Neural progenitor cell (in vitro differentiated cells): ENCODE results near the gene CMTM1. TPM values are rescaled to one million over a fixed set of nuclear protein-coding genes. Genes with fewer than 3 reads are reported as not detected.

ENCODE experiments used
- DNase-seq: peaks from one replicate; pipeline ENCODE4 v3.0.0-alpha.2; 2016; ENCODE audit warnings: low spot score
- H2AFZ ChIP-seq: fragments of 200-600 bp; sonication (generic); replicated peaks from 2 replicates; pipeline ENCODE4 v1.6.1; 2016; ENCODE audit warnings: antibody characterized with exemption
- H3F3A ChIP-seq: fragments of 200-600 bp; sonication (generic); 2 replicates; pipeline ENCODE4 v1.6.1; 2016; ENCODE audit warnings: antibody characterized with exemption, low read depth
- H3K27ac ChIP-seq: fragments of 200-600 bp; sonication (generic); 2 replicates; pipeline ENCODE4 v1.5.1; 2016; ENCODE audit warnings: mild to moderate bottlenecking
- H3K27me3 ChIP-seq: fragments of 200-600 bp; sonication (generic); 2 replicates; pipeline ENCODE4 v1.6.1; 2016; ENCODE audit warnings: mild to moderate bottlenecking, moderate library complexity
- H3K36me3 ChIP-seq: fragments of 200-600 bp; sonication (generic); 2 replicates; pipeline ENCODE4 v1.5.1; 2016
- H3K4me1 ChIP-seq: fragments of 200-600 bp; sonication (generic); 2 replicates; pipeline ENCODE4 v1.6.1; 2016; ENCODE audit warnings: mixed run types
- H3K4me2 ChIP-seq: fragments of 200-600 bp; sonication (generic); 2 replicates; pipeline ENCODE4 v1.6.1; 2016
- H3K4me3 ChIP-seq: fragments of 200-600 bp; sonication (generic); 2 replicates; pipeline ENCODE4 v1.5.1; 2016
- H3K79me2 ChIP-seq: fragments of 200-600 bp; sonication (generic); 2 replicates; pipeline ENCODE4 v1.6.1; 2016; ENCODE audit warnings: low read depth
- H3K9ac ChIP-seq: fragments of 200-600 bp; sonication (generic); 2 replicates; pipeline ENCODE4 v1.6.1; 2016
- H3K9me3 ChIP-seq: fragments of 200-600 bp; sonication (generic); 2 replicates; pipeline ENCODE4 v1.5.1; 2016; ENCODE audit warnings: low read depth
- H4K20me1 ChIP-seq: fragments of 200-600 bp; sonication (generic); 2 replicates; pipeline ENCODE4 v1.6.1; 2016; ENCODE audit warnings: low read depth
- H3K27ac Mint-ChIP-seq: 3 replicates; pipeline ENCODE4 v1.8.0; 2021; ENCODE audit warnings: mixed read lengths
- H3K27me3 Mint-ChIP-seq: 2 replicates; pipeline ENCODE4 v1.8.0; 2022; ENCODE audit warnings: low read depth, mild to moderate bottlenecking, inconsistent platforms, moderate library complexity, mixed read lengths; ENCODE audit not compliant: insufficient read depth
- H3K36me3 Mint-ChIP-seq: 3 replicates; pipeline ENCODE4 v1.8.0; 2021; ENCODE audit warnings: mixed read lengths
- H3K4me1 Mint-ChIP-seq: 3 replicates; pipeline ENCODE4 v1.8.0; 2021; ENCODE audit warnings: mixed read lengths
- H3K4me3 Mint-ChIP-seq: 3 replicates; pipeline ENCODE4 v1.8.0; 2021; ENCODE audit warnings: mild to moderate bottlenecking, moderate library complexity, mixed read lengths
- H3K9me3 Mint-ChIP-seq: 3 replicates; pipeline ENCODE4 v1.8.0; 2020; ENCODE audit warnings: mixed read lengths
- EZH2 ChIP-seq: fragments of 200-600 bp; sonication (generic); IDR thresholded peaks from 2 replicates; pipeline ENCODE4 v1.6.1; 2017; ENCODE audit warnings: antibody characterized with exemption, mild to moderate bottlenecking, moderate library complexity
- EZH2phosphoT487 ChIP-seq: fragments of 200-600 bp; sonication (generic); IDR thresholded peaks from 2 replicates; pipeline ENCODE4 v1.6.1; 2017; ENCODE audit warnings: antibody characterized with exemption
- total RNA-seq: library from RNA; depleted of rRNA; stranded (reverse); fragments of >200 nt; gene quantifications from 2 replicates; pipeline ENCODE4 v1.2.3, GENCODE V29; 2015; ENCODE audit warnings: low replicate concordance
- TF ChIP-seq, protein P1 (sequence below): fragments of 200-600 bp; sonication (generic); IDR thresholded peaks from 2 replicates; pipeline ENCODE4 v1.5.1; 2017; ENCODE audit warnings: antibody characterized with exemption, mild to moderate bottlenecking

The CMTM1 gene
- total RNA-seq, 1 donor from 2014 or later, result not detected

DNA sequence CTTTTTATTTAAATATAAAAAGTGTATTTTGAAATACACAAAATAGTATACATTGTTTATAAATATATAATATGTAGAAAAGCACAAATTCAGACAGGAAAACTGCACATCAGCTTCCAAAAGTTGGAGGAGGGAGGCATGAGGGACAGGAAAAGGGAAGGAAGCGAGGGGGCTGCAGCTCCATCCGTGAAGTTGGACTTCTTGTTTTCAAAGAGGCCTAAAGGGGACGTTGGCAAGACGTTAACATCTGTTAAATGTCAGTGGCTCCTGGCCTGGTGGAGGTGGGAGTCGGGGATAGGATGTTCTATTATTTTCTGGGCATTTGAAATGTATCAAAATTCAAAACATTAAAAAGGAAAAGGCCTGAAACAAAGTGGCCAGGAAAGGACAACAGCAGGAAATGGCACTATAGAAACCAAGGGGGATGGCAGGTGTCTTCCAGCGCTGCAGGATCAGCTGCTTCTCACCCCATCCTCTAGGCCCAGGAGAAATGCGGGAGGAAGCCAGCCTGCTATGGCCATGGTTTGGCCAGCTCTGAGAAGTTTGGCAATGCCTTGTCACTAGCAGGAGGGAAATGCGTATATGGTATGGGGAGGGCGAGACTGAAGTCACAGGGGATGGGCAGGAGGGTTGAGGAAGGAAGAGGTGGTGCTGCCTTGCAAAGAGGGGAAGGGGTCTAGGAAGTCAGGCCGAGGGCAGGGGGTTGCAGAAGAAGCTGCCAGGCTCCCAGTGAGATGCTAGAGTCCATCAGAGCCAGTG is 19.4 kb downstream of the CMTM1 start:
- no peaks in the 10 kb centered on the region for H3K36me3 ChIP-seq
- no peak for TF ChIP-seq EZH2phosphoT487
- TF ChIP-seq, protein P1, sequence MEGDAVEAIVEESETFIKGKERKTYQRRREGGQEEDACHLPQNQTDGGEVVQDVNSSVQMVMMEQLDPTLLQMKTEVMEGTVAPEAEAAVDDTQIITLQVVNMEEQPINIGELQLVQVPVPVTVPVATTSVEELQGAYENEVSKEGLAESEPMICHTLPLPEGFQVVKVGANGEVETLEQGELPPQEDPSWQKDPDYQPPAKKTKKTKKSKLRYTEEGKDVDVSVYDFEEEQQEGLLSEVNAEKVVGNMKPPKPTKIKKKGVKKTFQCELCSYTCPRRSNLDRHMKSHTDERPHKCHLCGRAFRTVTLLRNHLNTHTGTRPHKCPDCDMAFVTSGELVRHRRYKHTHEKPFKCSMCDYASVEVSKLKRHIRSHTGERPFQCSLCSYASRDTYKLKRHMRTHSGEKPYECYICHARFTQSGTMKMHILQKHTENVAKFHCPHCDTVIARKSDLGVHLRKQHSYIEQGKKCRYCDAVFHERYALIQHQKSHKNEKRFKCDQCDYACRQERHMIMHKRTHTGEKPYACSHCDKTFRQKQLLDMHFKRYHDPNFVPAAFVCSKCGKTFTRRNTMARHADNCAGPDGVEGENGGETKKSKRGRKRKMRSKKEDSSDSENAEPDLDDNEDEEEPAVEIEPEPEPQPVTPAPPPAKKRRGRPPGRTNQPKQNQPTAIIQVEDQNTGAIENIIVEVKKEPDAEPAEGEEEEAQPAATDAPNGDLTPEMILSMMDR, result no peak
- no peak for TF ChIP-seq EZH2
- no peak overlapping the region for H3K27ac ChIP-seq
- H3K9ac ChIP-seq, result no peak overlapping the region
- H3K4me1 Mint-ChIP-seq, result peaks cover 26% of the 10 kb centered on the region
- H3K27me3 ChIP-seq, result no peaks in the 10 kb centered on the region
- no peak overlapping the region for H3K4me3 ChIP-seq
- H3K27me3 Mint-ChIP-seq, result peaks cover 2% of the 10 kb centered on the region
- H3F3A ChIP-seq, result no peaks in the 10 kb centered on the region
- H4K20me1 ChIP-seq, result no peaks in the 10 kb centered on the region
- DNase-seq, result no peak
- no peak overlapping the region for H2AFZ ChIP-seq
- H3K4me2 ChIP-seq, result no peak overlapping the region
- peak overlapping the region; percentile 25 for H3K4me3 Mint-ChIP-seq
- no peak overlapping the region for H3K27ac Mint-ChIP-seq
- H3K9me3 Mint-ChIP-seq, result peaks cover 2% of the 10 kb centered on the region
- no peaks in the 10 kb centered on the region for H3K9me3 ChIP-seq
- no peaks in the 10 kb centered on the region for H3K79me2 ChIP-seq
- peaks cover 9% of the 10 kb centered on the region for H3K4me1 ChIP-seq
- peaks cover 1% of the 10 kb centered on the region for H3K36me3 Mint-ChIP-seq

GRCh38 chr16:66587881-66588600 is 21.8 kb downstream of the CMTM1 start:
- H3K4me2 ChIP-seq, result no peak overlapping the region
- H3K27me3 ChIP-seq, result no peaks in the 10 kb centered on the region
- H3K27ac ChIP-seq, result no peak overlapping the region
- H3K9ac ChIP-seq, result no peak overlapping the region
- Mint-ChIP-seq H3K4me1 (peaks cover 11% of the 10 kb centered on the region), H3K4me3 (no peak overlapping the region), H3K9me3 (no peaks in the 10 kb centered on the region), H3K27me3 (peaks cover 2% of the 10 kb centered on the region), H3K27ac (no peak overlapping the region), H3K36me3 (no peaks in the 10 kb centered on the region)
- H3F3A ChIP-seq, result no peaks in the 10 kb centered on the region
- H4K20me1 ChIP-seq, result no peaks in the 10 kb centered on the region
- TF ChIP-seq, protein P1, result no peak
- no peak for TF ChIP-seq EZH2
- TF ChIP-seq EZH2phosphoT487, result no peak
- no peaks in the 10 kb centered on the region for H3K36me3 ChIP-seq
- H3K9me3 ChIP-seq, result no peaks in the 10 kb centered on the region
- no peak for DNase-seq
- no peak overlapping the region for H3K4me3 ChIP-seq
- H3K4me1 ChIP-seq, result no peaks in the 10 kb centered on the region
- no peak overlapping the region for H2AFZ ChIP-seq
- H3K79me2 ChIP-seq, result no peaks in the 10 kb centered on the region

GRCh38 chr16:66588981-66589713 is 22.9 kb downstream of the CMTM1 start:
- Histone ChIP-seq H3K9ac (no peak overlapping the region), H3K27me3 (no peaks in the 10 kb centered on the region), H3K4me1 (no peaks in the 10 kb centered on the region), H3K4me2 (no peak overlapping the region), H3K9me3 (no peaks in the 10 kb centered on the region), H3K36me3 (no peaks in the 10 kb centered on the region), H2AFZ (no peak overlapping the region), H3K27ac (no peak overlapping the region), H3K79me2 (no peaks in the 10 kb centered on the region), H3F3A (no peaks in the 10 kb centered on the region), H3K4me3 (no peak overlapping the region), H4K20me1 (no peaks in the 10 kb centered on the region)
- Mint-ChIP-seq H3K27me3 (peaks cover 2% of the 10 kb centered on the region), H3K4me1 (peaks cover 11% of the 10 kb centered on the region), H3K36me3 (no peaks in the 10 kb centered on the region), H3K4me3 (no peak overlapping the region), H3K9me3 (no peaks in the 10 kb centered on the region), H3K27ac (no peak overlapping the region)
- peak; percentile 50 for DNase-seq
- TF ChIP-seq, protein P1, result peak; percentile 56
- TF ChIP-seq EZH2phosphoT487, result no peak
